T-helper 17 cell (primary cell): Measurements from ENCODE around the gene PPP6R1. TPM values are rescaled to one million over a fixed set of nuclear protein-coding genes. Genes with fewer than 3 reads are reported as not detected.
A peak's percentile ranks its signal among the peaks of the same experiment; 100 is the strongest.

Source experiments
- ATAC-seq: fragments of 150-1000 bp; cut with Tn5 transposase; 2 replicates; pipeline ENCODE4 v1.10.0; 2021; ENCODE audit warnings: mild to moderate bottlenecking, moderate library complexity
- DNase-seq, 3 donors: peaks; one replicate each; pipeline versions ENCODE4 v3.0.0 to v3.0.0-alpha.2; 2020 to 2021
- H3K9me3 ChIP-seq: one replicate; pipeline ENCODE4 v1.7.0; 2013; ENCODE audit warnings: low read length, mild to moderate bottlenecking; ENCODE audit not compliant: control insufficient read depth, poor library complexity, severe bottlenecking
- H3K27ac Mint-ChIP-seq: one replicate; pipeline ENCODE4 v1.8.0; 2022; ENCODE audit warnings: mild to moderate bottlenecking, moderate library complexity, mixed read lengths
- H3K27me3 Mint-ChIP-seq: one replicate; pipeline ENCODE4 v1.8.0; 2022; ENCODE audit warnings: mixed read lengths
- H3K36me3 Mint-ChIP-seq: one replicate; pipeline ENCODE4 v1.8.0; 2022; ENCODE audit warnings: low read depth, mixed read lengths
- H3K4me1 Mint-ChIP-seq: one replicate; pipeline ENCODE4 v1.8.0; 2022; ENCODE audit warnings: mild to moderate bottlenecking, mixed read lengths
- H3K4me3 Mint-ChIP-seq: one replicate; pipeline ENCODE4 v1.8.0; 2022; ENCODE audit warnings: mild to moderate bottlenecking, moderate library complexity, mixed read lengths
- total RNA-seq, 4 donors: library from RNA in 2 of 4; stranded (reverse) in 2 of 4; gene quantifications; one replicate each; pipeline ENCODE4 v1.2.3 and lab custom pipeline; 2022 to 2026

PPP6R1 gene
- total RNA-seq, 2 donors from 2014 or later, result 183 to 186 TPM

GRCh38 chr19:55299991-55300390 is 41.2 kb upstream of the PPP6R1 start:
- Mint-ChIP-seq H3K4me3 (no peak overlapping the region), H3K36me3 (no peaks in the 10 kb centered on the region), H3K27ac (no peak overlapping the region), H3K4me1 (peaks cover 6% of the 10 kb centered on the region), H3K27me3 (no peaks in the 10 kb centered on the region)
- ATAC-seq (no peak), DNase-seq (no peak)
- no peaks in the 10 kb centered on the region for H3K9me3 ChIP-seq

- H3K36me3 Mint-ChIP-seq, result no peaks in the 10 kb centered on the region
- no peaks in the 10 kb centered on the region for H3K27me3 Mint-ChIP-seq
- DNase-seq (no peak), ATAC-seq (no peak)
- no peak overlapping the region for H3K27ac Mint-ChIP-seq
- peaks cover 6% of the 10 kb centered on the region for H3K4me1 Mint-ChIP-seq
- H3K4me3 Mint-ChIP-seq, result no peak overlapping the region
- H3K9me3 ChIP-seq, result no peaks in the 10 kb centered on the region
These were observed 38.5 kb upstream of the PPP6R1 start for GRCh38 chr19:55297267-55297666.

- ATAC-seq, result no peak
- no peak overlapping the region for H3K4me3 Mint-ChIP-seq
These were observed 30.4 kb upstream of the PPP6R1 start for GRCh38 chr19:55289117-55289796.

GRCh38 chr19:55287361-55288079 is 28.7 kb upstream of the PPP6R1 start:
- Mint-ChIP-seq H3K4me1 (peaks cover 11% of the 10 kb centered on the region), H3K27me3 (no peaks in the 10 kb centered on the region), H3K4me3 (no peak overlapping the region), H3K27ac (no peak overlapping the region), H3K36me3 (no peaks in the 10 kb centered on the region)
- no peak for DNase-seq
- H3K9me3 ChIP-seq, result no peaks in the 10 kb centered on the region
- no peak for ATAC-seq

More at GRCh38 chr19:55289117-55289796, 30.4 kb upstream of the PPP6R1 start:
- no peaks in the 10 kb centered on the region for H3K9me3 ChIP-seq
- Mint-ChIP-seq H3K27ac (no peak overlapping the region), H3K36me3 (no peaks in the 10 kb centered on the region), H3K27me3 (no peaks in the 10 kb centered on the region), H3K4me1 (peaks cover 4% of the 10 kb centered on the region)
- DNase-seq, result no peak

GRCh38 chr19:55285229-55285890 is 26.5 kb upstream of the PPP6R1 start:
- Mint-ChIP-seq H3K27ac (peak overlapping the region; percentile 51), H3K36me3 (no peaks in the 10 kb centered on the region), H3K4me1 (peaks cover 15% of the 10 kb centered on the region), H3K4me3 (peak overlapping the region; percentile 63), H3K27me3 (no peaks in the 10 kb centered on the region)
- H3K9me3 ChIP-seq, result no peaks in the 10 kb centered on the region
- DNase-seq (no peak), ATAC-seq (no peak)

GRCh38 chr19:55284405-55285058 is 25.7 kb upstream of the PPP6R1 start:
- Mint-ChIP-seq H3K4me3 (peak overlapping the region; percentile 63), H3K27me3 (no peaks in the 10 kb centered on the region), H3K27ac (peak overlapping the region; percentile 51), H3K36me3 (peaks cover 3% of the 10 kb centered on the region), H3K4me1 (peaks cover 22% of the 10 kb centered on the region)
- DNase-seq (no peak), ATAC-seq (no peak)
- H3K9me3 ChIP-seq, result no peaks in the 10 kb centered on the region

- Mint-ChIP-seq H3K27ac (peak within 1 kb of the TSS; percentile 84), H3K4me1 (peaks cover 26% of the 10 kb centered on the region), H3K4me3 (peak within 1 kb of the TSS; percentile 95), H3K27me3 (no peaks in the 10 kb centered on the region), H3K36me3 (peaks cover 3% of the 10 kb centered on the region)
- H3K9me3 ChIP-seq, result no peaks in the 10 kb centered on the region
- peak in 1 of 3 donors; percentile 25 for DNase-seq
- no peak for ATAC-seq
These were observed 24.9 kb upstream of the PPP6R1 start, which contains the start of gene BRSK1 for GRCh38 chr19:55283548-55284377. Gene BRSK1 (plus strand): TSS chr19:55283997. CDS start chr19:55284443, 446 bp downstream.

- Mint-ChIP-seq H3K27me3 (no peaks in the 10 kb centered on the region), H3K4me1 (peaks cover 31% of the 10 kb centered on the region), H3K36me3 (peaks cover 3% of the 10 kb centered on the region), H3K4me3 (peak within 1 kb of the TSS; percentile 100), H3K27ac (peak within 1 kb of the TSS; percentile 99)
- no peaks in the 10 kb centered on the region for H3K9me3 ChIP-seq
- ATAC-seq, result peak; percentile 89
- DNase-seq, result peak; percentile 91 to 96 (median 95)
These were observed 21.2 kb upstream of the PPP6R1 start, which contains the start of gene HSPBP1 for GRCh38 chr19:55279770-55280643. Gene HSPBP1 (minus strand): TSS chr19:55280110. CDS start chr19:55279608, 502 bp downstream.

- no peaks in the 10 kb centered on the region for H3K9me3 ChIP-seq
- DNase-seq, result no peak
- peak overlapping the region; percentile 99 for H3K27ac Mint-ChIP-seq
- peaks cover 31% of the 10 kb centered on the region for H3K4me1 Mint-ChIP-seq
- ATAC-seq, result no peak
- peaks cover 3% of the 10 kb centered on the region for H3K36me3 Mint-ChIP-seq
- H3K27me3 Mint-ChIP-seq, result no peaks in the 10 kb centered on the region
- peak overlapping the region; percentile 100 for H3K4me3 Mint-ChIP-seq
These were observed 20.5 kb upstream of the PPP6R1 start for GRCh38 chr19:55279340-55279739.

- peaks cover 3% of the 10 kb centered on the region for H3K36me3 Mint-ChIP-seq
- H3K27me3 Mint-ChIP-seq, result no peaks in the 10 kb centered on the region
- DNase-seq, result no peak
- no peak for ATAC-seq
- H3K4me1 Mint-ChIP-seq, result peaks cover 29% of the 10 kb centered on the region
- H3K27ac Mint-ChIP-seq, result peak overlapping the region; percentile 99
- H3K9me3 ChIP-seq, result no peaks in the 10 kb centered on the region
- peak overlapping the region; percentile 100 for H3K4me3 Mint-ChIP-seq
These were observed 19.7 kb upstream of the PPP6R1 start for GRCh38 chr19:55278391-55279135.

- DNase-seq (no peak), ATAC-seq (no peak)
- H3K36me3 Mint-ChIP-seq, result peaks cover 3% of the 10 kb centered on the region
- peak overlapping the region; percentile 80 for H3K4me3 Mint-ChIP-seq
- peak overlapping the region; percentile 77 for H3K27ac Mint-ChIP-seq
- H3K9me3 ChIP-seq, result no peaks in the 10 kb centered on the region
- peaks cover 24% of the 10 kb centered on the region for H3K4me1 Mint-ChIP-seq
- H3K27me3 Mint-ChIP-seq, result no peaks in the 10 kb centered on the region
These were observed 18.7 kb upstream of the PPP6R1 start for GRCh38 chr19:55277494-55277893.
